A549 treated with Mapracorat at 1 μM for 4 hours (cell line): ENCODE data around the gene MRPL46. TPM values are rescaled to one million over a fixed set of nuclear protein-coding genes. Genes with fewer than 3 reads are reported as not detected.

Source experiments
- total RNA-seq: library from RNA; stranded (reverse); fragments of 200-300 nt; extraction: Qiagen RNA extraction; gene quantifications from 5 replicates; pipeline ENCODE4 v1.2.3, GENCODE V29; 2022

MRPL46 gene
- total RNA-seq = 52.0 to 65.8 TPM (median 57.0 TPM) in 5 replicates

GRCh38 chr15:88467073-88467934 lies at the start of gene MRPL46, which contains the start of gene MRPS11:
Gene MRPL46, minus strand, starts transcription at chr15:88467388. Its CDS starts 11 bp downstream, at chr15:88467377.
Gene MRPS11, plus strand, starts transcription at chr15:88467708. Its CDS starts 10 bp downstream, at chr15:88467718.

Other genes with a start within 250 kb of the MRPL46 start
- gene NTRK3, start 210.6 kb downstream of the MRPL46 start, total RNA-seq = 14.9 to 26.3 TPM (median 24.5 TPM) in 5 replicates
- gene MRPS11, start 320 bp upstream of the MRPL46 start, total RNA-seq = 104 to 119 TPM (median 111 TPM) in 5 replicates
- gene DET1, start 79.3 kb upstream of the MRPL46 start, total RNA-seq = 4.5 to 7.1 TPM (median 5.7 TPM) in 5 replicates
- gene AEN, start 154.0 kb upstream of the MRPL46 start, total RNA-seq = 73.3 to 92.4 TPM (median 86.6 TPM) in 5 replicates
- 32.2 to 42.8 TPM (median 42.0 TPM) in 5 replicates for gene ISG20, start 171.6 kb upstream of the MRPL46 start, total RNA-seq